Stimulated activated naive CD8-positive, alpha-beta T cell treated with anti-CD3 and anti-CD28 coated beads, Interleukin-15, Interleukin-2, amounts not matched to agents 100 U/mL and 50 U/mL, for 24 hours (primary cell): ENCODE measurements around the gene TAF9.
A peak's percentile ranks its signal among the peaks of the same experiment; 100 is the strongest.
"Not testable (repeated sequence)": the region's sequence is repeated elsewhere in the genome, so short reads cannot be mapped to it uniquely, and the experiment has no call there.

ENCODE experiments used
- ATAC-seq: fragments of 150-1000 bp; cut with Tn5 transposase; one replicate; pipeline ENCODE4 v1.10.0; 2021
- DNase-seq: peaks from one replicate; pipeline ENCODE4 v3.0.0; 2021

TAF9 gene

GRCh38 chr5:69335341-69335935 lies 33.9 kb downstream of the TAF9 start:
- ATAC-seq (no peak), DNase-seq (no peak)

- DNase-seq (peak; percentile 84), ATAC-seq (peak; percentile 79)
These were observed 34.5 kb downstream of the TAF9 start for GRCh38 chr5:69334793-69335268.

GRCh38 chr5:69333668-69334315 lies 35.5 kb downstream of the TAF9 start:
- not testable (repeated sequence) for ATAC-seq

GRCh38 chr5:69331528-69332445 lies 37.5 kb downstream of the TAF9 start:
- ATAC-seq (no peak), DNase-seq (no peak)

More at GRCh38 chr5:69333668-69334315, 35.5 kb downstream of the TAF9 start:
- DNase-seq, result not testable (repeated sequence)

- DNase-seq (no peak), ATAC-seq (no peak)
These were observed 39.3 kb downstream of the TAF9 start for GRCh38 chr5:69329905-69330489.

- ATAC-seq, result no peak
- DNase-seq, result no peak
These were observed 43.0 kb downstream of the TAF9 start for GRCh38 chr5:69326365-69326764.

GRCh38 chr5:69317391-69317790 lies 51.9 kb downstream of the TAF9 start:
- no peak for ATAC-seq
- DNase-seq, result no peak

GRCh38 chr5:69315972-69316371 lies 53.3 kb downstream of the TAF9 start:
- no peak for ATAC-seq
- no peak for DNase-seq
